GM18951 (cell line): ENCODE results near the gene TSPYL1.

ENCODE experiments used
- POLR2A ChIP-seq: IDR thresholded peaks from 4 replicates; pipeline ENCODE4 v1.6.1; 2011; ENCODE audit warnings: mild to moderate bottlenecking; ENCODE audit not compliant: insufficient read length, insufficient read depth; ENCODE audit errors: extremely low read depth
- in situ Hi-C: fragments of 300-500 bp; cut with MboI; formaldehyde crosslinking; loops from one replicate; pipeline ENCODE4 v1.12.0; 2022; ENCODE audit warnings: low sequenced_read_pairs, mixed read lengths, inconsistent platforms; ENCODE audit not compliant: unreplicated experiment

TSPYL1 gene

GRCh38 chr6:116239256-116239655, 40.5 kb downstream of the TSPYL1 start:
- no peak for TF ChIP-seq POLR2A
- in situ Hi-C loops, result no loop called here

- in situ Hi-C loops, result no loop called here
- no peak for TF ChIP-seq POLR2A
Measured at GRCh38 chr6:116238083-116238482, 41.6 kb downstream of the TSPYL1 start.

- in situ Hi-C loops, result no loop called here
- no peak for TF ChIP-seq POLR2A
Measured at GRCh38 chr6:116234689-116235088, 45.0 kb downstream of the TSPYL1 start.

GRCh38 chr6:116229287-116229913, 50.3 kb downstream of the TSPYL1 start:
- in situ Hi-C loops, result no loop called here

More at GRCh38 chr6:116229287-116229913, 50.3 kb downstream of the TSPYL1 start:
- TF ChIP-seq POLR2A, result no peak
